Measurements from ENCODE around the gene NELL1.
"Not testable (repeated sequence)": the region's sequence is repeated elsewhere in the genome, so short reads cannot be mapped to it uniquely, and the experiment has no call there.

NELL1 gene

GRCh38 chr11:21262992-21263391 is 593.6 kb downstream of the NELL1 start:
- no peaks in the 10 kb centered on the region for H3K36me3 Mint-ChIP-seq
- no peak overlapping the region for H3K27ac Mint-ChIP-seq
- H3K9me3 Mint-ChIP-seq = no peaks in the 10 kb centered on the region

GRCh38 chr11:21264125-21264524 is 594.7 kb downstream of the NELL1 start:
- Mint-ChIP-seq H3K36me3 (no peaks in the 10 kb centered on the region), H3K9me3 (no peaks in the 10 kb centered on the region), H3K4me1 (no peaks in the 10 kb centered on the region), H3K27ac (no peak overlapping the region), H3K4me3 (no peak overlapping the region), H3K27me3 (no peaks in the 10 kb centered on the region)

More at GRCh38 chr11:21262992-21263391, 593.6 kb downstream of the NELL1 start:
- Mint-ChIP-seq H3K4me3 (no peak overlapping the region), H3K27me3 (no peaks in the 10 kb centered on the region), H3K4me1 (no peaks in the 10 kb centered on the region)

- Mint-ChIP-seq H3K4me1 (no peaks in the 10 kb centered on the region), H3K27ac (no peak overlapping the region), H3K36me3 (no peaks in the 10 kb centered on the region), H3K4me3 (no peak overlapping the region), H3K9me3 (peaks cover 4% of the 10 kb centered on the region), H3K27me3 (no peaks in the 10 kb centered on the region)
Measured at GRCh38 chr11:21268036-21268435, 598.6 kb downstream of the NELL1 start.

GRCh38 chr11:21272139-21272538 is 602.8 kb downstream of the NELL1 start:
- not testable (repeated sequence) for H3K27me3 Mint-ChIP-seq, H3K4me3 Mint-ChIP-seq, H3K27ac Mint-ChIP-seq, H3K4me1 Mint-ChIP-seq, H3K9me3 Mint-ChIP-seq, H3K36me3 Mint-ChIP-seq

GRCh38 chr11:21278840-21279239 is 609.5 kb downstream of the NELL1 start:
- Mint-ChIP-seq H3K27ac (no peak overlapping the region), H3K27me3 (no peaks in the 10 kb centered on the region), H3K9me3 (peaks cover 4% of the 10 kb centered on the region), H3K36me3 (no peaks in the 10 kb centered on the region), H3K4me3 (no peak overlapping the region), H3K4me1 (no peaks in the 10 kb centered on the region)

GRCh38 chr11:21285104-21285503 is 615.7 kb downstream of the NELL1 start:
- H3K27me3 Mint-ChIP-seq = no peaks in the 10 kb centered on the region
- H3K4me1 Mint-ChIP-seq = no peaks in the 10 kb centered on the region
- no peaks in the 10 kb centered on the region for H3K36me3 Mint-ChIP-seq
- no peak overlapping the region for H3K4me3 Mint-ChIP-seq
- H3K9me3 Mint-ChIP-seq = peaks cover 4% of the 10 kb centered on the region
- H3K27ac Mint-ChIP-seq = no peak overlapping the region

- Mint-ChIP-seq H3K4me1 (no peaks in the 10 kb centered on the region), H3K27ac (no peak overlapping the region), H3K9me3 (peaks cover 6% of the 10 kb centered on the region), H3K27me3 (no peaks in the 10 kb centered on the region), H3K36me3 (no peaks in the 10 kb centered on the region), H3K4me3 (no peak overlapping the region)
Measured at GRCh38 chr11:21289686-21290085, 620.3 kb downstream of the NELL1 start.

- Mint-ChIP-seq H3K9me3 (peaks cover 6% of the 10 kb centered on the region), H3K36me3 (no peaks in the 10 kb centered on the region), H3K27me3 (no peaks in the 10 kb centered on the region), H3K4me1 (no peaks in the 10 kb centered on the region), H3K27ac (no peak overlapping the region), H3K4me3 (no peak overlapping the region)
Measured at GRCh38 chr11:21295508-21295907, 626.1 kb downstream of the NELL1 start.

- Mint-ChIP-seq H3K9me3 (peaks cover 5% of the 10 kb centered on the region), H3K27ac (no peak overlapping the region), H3K4me1 (no peaks in the 10 kb centered on the region), H3K4me3 (no peak overlapping the region), H3K27me3 (no peaks in the 10 kb centered on the region), H3K36me3 (no peaks in the 10 kb centered on the region)
Measured at GRCh38 chr11:21301981-21302380, 632.6 kb downstream of the NELL1 start.

GRCh38 chr11:21306739-21307358 is 637.5 kb downstream of the NELL1 start:
- H3K9me3 Mint-ChIP-seq = peaks cover 5% of the 10 kb centered on the region
- H3K4me3 Mint-ChIP-seq = no peak overlapping the region
- H3K27me3 Mint-ChIP-seq = no peaks in the 10 kb centered on the region
- H3K27ac Mint-ChIP-seq = no peak overlapping the region
- no peaks in the 10 kb centered on the region for H3K36me3 Mint-ChIP-seq
- H3K4me1 Mint-ChIP-seq = no peaks in the 10 kb centered on the region

GRCh38 chr11:21307874-21308273 is 638.5 kb downstream of the NELL1 start:
- no peaks in the 10 kb centered on the region for H3K4me1 Mint-ChIP-seq
- no peaks in the 10 kb centered on the region for H3K27me3 Mint-ChIP-seq
- peaks cover 5% of the 10 kb centered on the region for H3K9me3 Mint-ChIP-seq
- no peaks in the 10 kb centered on the region for H3K36me3 Mint-ChIP-seq
- no peak overlapping the region for H3K27ac Mint-ChIP-seq
- no peak overlapping the region for H3K4me3 Mint-ChIP-seq

- H3K9me3 Mint-ChIP-seq = no peaks in the 10 kb centered on the region
Measured at GRCh38 chr11:21316591-21316990, 647.2 kb downstream of the NELL1 start.

GRCh38 chr11:21321072-21321471 is 651.7 kb downstream of the NELL1 start:
- no peak overlapping the region for H3K27ac Mint-ChIP-seq

More at GRCh38 chr11:21316591-21316990, 647.2 kb downstream of the NELL1 start:
- H3K4me3 Mint-ChIP-seq = no peak overlapping the region
- H3K27ac Mint-ChIP-seq = no peak overlapping the region
- H3K27me3 Mint-ChIP-seq = no peaks in the 10 kb centered on the region
- H3K4me1 Mint-ChIP-seq = no peaks in the 10 kb centered on the region
- H3K36me3 Mint-ChIP-seq = no peaks in the 10 kb centered on the region

GRCh38 chr11:21321530-21321929 is 652.1 kb downstream of the NELL1 start:
- Mint-ChIP-seq H3K4me3 (no peak overlapping the region), H3K36me3 (no peaks in the 10 kb centered on the region), H3K27ac (no peak overlapping the region), H3K9me3 (peaks cover 5% of the 10 kb centered on the region), H3K27me3 (no peaks in the 10 kb centered on the region), H3K4me1 (no peaks in the 10 kb centered on the region)

More at GRCh38 chr11:21321072-21321471, 651.7 kb downstream of the NELL1 start:
- H3K4me3 Mint-ChIP-seq = no peak overlapping the region
- peaks cover 2% of the 10 kb centered on the region for H3K9me3 Mint-ChIP-seq
- no peaks in the 10 kb centered on the region for H3K4me1 Mint-ChIP-seq
- no peaks in the 10 kb centered on the region for H3K36me3 Mint-ChIP-seq
- no peaks in the 10 kb centered on the region for H3K27me3 Mint-ChIP-seq

GRCh38 chr11:21323617-21324016 is 654.2 kb downstream of the NELL1 start:
- Mint-ChIP-seq H3K9me3 (peaks cover 9% of the 10 kb centered on the region), H3K36me3 (no peaks in the 10 kb centered on the region), H3K27me3 (no peaks in the 10 kb centered on the region), H3K27ac (no peak overlapping the region), H3K4me1 (no peaks in the 10 kb centered on the region), H3K4me3 (no peak overlapping the region)

GRCh38 chr11:21343204-21343603 is 673.8 kb downstream of the NELL1 start:
- Mint-ChIP-seq H3K4me3 (no peak overlapping the region), H3K36me3 (no peaks in the 10 kb centered on the region), H3K27me3 (no peaks in the 10 kb centered on the region), H3K9me3 (peaks cover under 1% of the 10 kb centered on the region), H3K4me1 (no peaks in the 10 kb centered on the region), H3K27ac (no peak overlapping the region)

GRCh38 chr11:21346361-21346760 is 677.0 kb downstream of the NELL1 start:
- H3K36me3 Mint-ChIP-seq = no peaks in the 10 kb centered on the region
- no peaks in the 10 kb centered on the region for H3K4me1 Mint-ChIP-seq
- H3K27me3 Mint-ChIP-seq = no peaks in the 10 kb centered on the region
- peaks cover 11% of the 10 kb centered on the region for H3K9me3 Mint-ChIP-seq
- H3K4me3 Mint-ChIP-seq = no peak overlapping the region
- no peak overlapping the region for H3K27ac Mint-ChIP-seq

Data from activated naive CD4-positive, alpha-beta T cell treated with anti-CD3 and anti-CD28 coated beads, Interleukin-2, amount 50 U/mL, for 24 hours (primary cell).